MM.1S (cell line): ENCODE data around the gene TSPAN15.

ENCODE experiments used
- CTCF ChIP-seq: fragments of 300-600 bp; sonication (generic); IDR thresholded peaks from 2 replicates; pipeline ENCODE4 v1.5.1; 2016; ENCODE audit warnings: antibody characterized with exemption, low read length, mixed read lengths
- EZH2phosphoT487 ChIP-seq: fragments of 300-600 bp; sonication (generic); IDR thresholded peaks from 2 replicates; pipeline ENCODE4 v1.6.1; 2018; ENCODE audit warnings: antibody characterized with exemption, low read length

- TF ChIP-seq CTCF: no peak
- TF ChIP-seq EZH2phosphoT487: no peak
Observed at GRCh38 chr10:69470463-69471384, 19.5 kb downstream of the TSPAN15 start.
